GM23338 (cell line): Measurements from ENCODE around the gene PIK3CG. TPM values are rescaled to one million over a fixed set of nuclear protein-coding genes. Genes with fewer than 3 reads are reported as not detected.

Source experiments
- ATAC-seq: fragments of 200-7000 bp; cut with Tn5 transposase; 3 replicates; pipeline ENCODE4 v1.9.1; 2020
- DNase-seq: peaks from one replicate; pipeline ENCODE4 v3.0.0-alpha.2; 2015; ENCODE audit warnings: low spot score
- H2AFZ ChIP-seq: fragments of 200-600 bp; sonication (generic); 2 replicates; pipeline ENCODE4 v1.8.0; 2016; ENCODE audit warnings: antibody characterized with exemption, mild to moderate bottlenecking, moderate library complexity
- H3F3A ChIP-seq: fragments of 200-600 bp; sonication (generic); replicated peaks from 2 replicates; pipeline ENCODE4 v1.8.0; 2017; ENCODE audit warnings: antibody characterized with exemption, mixed run types, low read depth
- H3K27ac ChIP-seq: fragments of 200-600 bp; sonication (generic); 2 replicates; pipeline ENCODE4 v1.6.1; 2016; ENCODE audit warnings: low read depth
- H3K27me3 ChIP-seq: fragments of 200-600 bp; sonication (generic); 2 replicates; pipeline ENCODE4 v1.8.0; 2016; ENCODE audit warnings: mild to moderate bottlenecking, mixed run types, moderate library complexity; ENCODE audit not compliant: insufficient read depth
- H3K36me3 ChIP-seq: fragments of 200-600 bp; sonication (generic); 2 replicates; pipeline ENCODE4 v1.8.0; 2016; ENCODE audit warnings: mild to moderate bottlenecking; ENCODE audit not compliant: insufficient read depth
- H3K4me1 ChIP-seq: fragments of 200-600 bp; sonication (generic); 2 replicates; pipeline ENCODE4 v1.8.0; 2016; ENCODE audit warnings: mild to moderate bottlenecking, moderate library complexity; ENCODE audit not compliant: insufficient read depth
- H3K4me2 ChIP-seq: fragments of 200-600 bp; sonication (generic); 2 replicates; pipeline ENCODE4 v1.7.1; 2017; ENCODE audit warnings: mixed run types
- H3K4me3 ChIP-seq: fragments of 200-600 bp; sonication (generic); 2 replicates; pipeline ENCODE4 v1.6.1; 2016; ENCODE audit warnings: mixed run types
- H3K79me2 ChIP-seq: fragments of 200-600 bp; sonication (generic); replicated peaks from 2 replicates; pipeline ENCODE4 v1.8.0; 2017; ENCODE audit warnings: mild to moderate bottlenecking; ENCODE audit not compliant: insufficient read depth
- H3K9me2 ChIP-seq: fragments of 200-600 bp; sonication (generic); 2 replicates; pipeline ENCODE4 v1.8.0; 2017; ENCODE audit not compliant: insufficient read depth
- H4K20me1 ChIP-seq: fragments of 200-600 bp; sonication (generic); replicated peaks from 2 replicates; pipeline ENCODE4 v1.8.0; 2017; ENCODE audit warnings: mild to moderate bottlenecking; ENCODE audit not compliant: insufficient read depth
- H3K27ac Mint-ChIP-seq: 2 replicates; pipeline ENCODE4 v1.8.0; 2020; ENCODE audit warnings: inconsistent platforms, mild to moderate bottlenecking, moderate library complexity, mixed read lengths
- H3K27me3 Mint-ChIP-seq: 3 replicates; pipeline ENCODE4 v1.8.0; 2022; ENCODE audit warnings: low read depth, mild to moderate bottlenecking, moderate library complexity, mixed read lengths, inconsistent platforms; ENCODE audit not compliant: insufficient read depth, poor library complexity
- H3K36me3 Mint-ChIP-seq: 3 replicates; pipeline ENCODE4 v1.8.0; 2021; ENCODE audit warnings: low read depth, mild to moderate bottlenecking, inconsistent platforms, moderate library complexity, mixed read lengths
- H3K4me1 Mint-ChIP-seq: 3 replicates; pipeline ENCODE4 v1.8.0; 2020; ENCODE audit warnings: mild to moderate bottlenecking, inconsistent platforms, mixed read lengths
- H3K4me3 Mint-ChIP-seq: 3 replicates; pipeline ENCODE4 v1.8.0; 2021; ENCODE audit warnings: moderate library complexity, mild to moderate bottlenecking, inconsistent platforms, mixed read lengths
- H3K9me3 Mint-ChIP-seq: 3 replicates; pipeline ENCODE4 v1.8.0; 2020; ENCODE audit warnings: moderate library complexity, mild to moderate bottlenecking, inconsistent platforms, mixed read lengths
- CREB1 ChIP-seq: fragments of 250-450 bp; sonication (Bioruptor Pico); IDR thresholded peaks from 2 replicates; pipeline ENCODE4 v1.5.0; 2020; ENCODE audit warnings: low read depth, mild to moderate bottlenecking, moderate library complexity
- ETS1 ChIP-seq: IDR thresholded peaks from 2 replicates; pipeline ENCODE4 v1.6.1; 2016; ENCODE audit warnings: antibody characterized with exemption
- EZH2 ChIP-seq: fragments of 200-600 bp; sonication (generic); IDR thresholded peaks from one replicate; pipeline ENCODE4 v1.8.0; 2017; ENCODE audit warnings: antibody characterized with exemption, mild to moderate bottlenecking, low read depth; ENCODE audit not compliant: unreplicated experiment
- JUNB ChIP-seq: IDR thresholded peaks from one replicate; pipeline ENCODE4 v1.6.1; 2016; ENCODE audit warnings: antibody characterized with exemption; ENCODE audit not compliant: unreplicated experiment
- STAT1 ChIP-seq: IDR thresholded peaks from one replicate; pipeline ENCODE4 v1.6.1; 2016; ENCODE audit warnings: antibody characterized with exemption; ENCODE audit not compliant: unreplicated experiment
- ZNF331 ChIP-seq: fragments of 250-450 bp; sonication (Bioruptor Pico); IDR thresholded peaks from 2 replicates; pipeline ENCODE4 v1.5.0; 2020; ENCODE audit warnings: low read depth, mild to moderate bottlenecking, moderate library complexity
- polyA plus RNA-seq: library from polyadenylated mRNA; unstranded; fragments of >200 nt; fragmentation: Nextera tagmentation; extraction: Ambion mirVana; gene quantifications from 2 replicates; pipeline ENCODE4 v1.2.1, GENCODE V29; 2016
- total RNA-seq: library from RNA; depleted of rRNA; stranded (reverse); fragments of >200 nt; shearing (Covaris generic); gene quantifications from 2 replicates; pipeline ENCODE4 v1.2.3, GENCODE V29; 2014
- TF ChIP-seq, protein P1 (sequence below): IDR thresholded peaks from one replicate; pipeline ENCODE4 v1.6.1; 2018; ENCODE audit warnings: antibody characterized with exemption; ENCODE audit not compliant: unreplicated experiment
- TF ChIP-seq, protein P2 (sequence below): fragments of 250-450 bp; sonication (Bioruptor Pico); IDR thresholded peaks from 2 replicates; pipeline ENCODE4 v1.5.0; 2020; ENCODE audit warnings: mild to moderate bottlenecking, moderate library complexity

Gene PIK3CG
- total and polyA plus RNA-seq, 2 experiments from 2014 or later: not detected

- TF ChIP-seq EZH2 (no peak), ETS1 (no peak), CREB1 (CRISPR knock-in tag) (no peak), STAT1 (no peak), ZNF331 (no peak), JUNB (no peak)
- TF ChIP-seq, protein P1, sequence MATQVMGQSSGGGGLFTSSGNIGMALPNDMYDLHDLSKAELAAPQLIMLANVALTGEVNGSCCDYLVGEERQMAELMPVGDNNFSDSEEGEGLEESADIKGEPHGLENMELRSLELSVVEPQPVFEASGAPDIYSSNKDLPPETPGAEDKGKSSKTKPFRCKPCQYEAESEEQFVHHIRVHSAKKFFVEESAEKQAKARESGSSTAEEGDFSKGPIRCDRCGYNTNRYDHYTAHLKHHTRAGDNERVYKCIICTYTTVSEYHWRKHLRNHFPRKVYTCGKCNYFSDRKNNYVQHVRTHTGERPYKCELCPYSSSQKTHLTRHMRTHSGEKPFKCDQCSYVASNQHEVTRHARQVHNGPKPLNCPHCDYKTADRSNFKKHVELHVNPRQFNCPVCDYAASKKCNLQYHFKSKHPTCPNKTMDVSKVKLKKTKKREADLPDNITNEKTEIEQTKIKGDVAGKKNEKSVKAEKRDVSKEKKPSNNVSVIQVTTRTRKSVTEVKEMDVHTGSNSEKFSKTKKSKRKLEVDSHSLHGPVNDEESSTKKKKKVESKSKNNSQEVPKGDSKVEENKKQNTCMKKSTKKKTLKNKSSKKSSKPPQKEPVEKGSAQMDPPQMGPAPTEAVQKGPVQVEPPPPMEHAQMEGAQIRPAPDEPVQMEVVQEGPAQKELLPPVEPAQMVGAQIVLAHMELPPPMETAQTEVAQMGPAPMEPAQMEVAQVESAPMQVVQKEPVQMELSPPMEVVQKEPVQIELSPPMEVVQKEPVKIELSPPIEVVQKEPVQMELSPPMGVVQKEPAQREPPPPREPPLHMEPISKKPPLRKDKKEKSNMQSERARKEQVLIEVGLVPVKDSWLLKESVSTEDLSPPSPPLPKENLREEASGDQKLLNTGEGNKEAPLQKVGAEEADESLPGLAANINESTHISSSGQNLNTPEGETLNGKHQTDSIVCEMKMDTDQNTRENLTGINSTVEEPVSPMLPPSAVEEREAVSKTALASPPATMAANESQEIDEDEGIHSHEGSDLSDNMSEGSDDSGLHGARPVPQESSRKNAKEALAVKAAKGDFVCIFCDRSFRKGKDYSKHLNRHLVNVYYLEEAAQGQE: no peak
- TF ChIP-seq, protein P2, sequence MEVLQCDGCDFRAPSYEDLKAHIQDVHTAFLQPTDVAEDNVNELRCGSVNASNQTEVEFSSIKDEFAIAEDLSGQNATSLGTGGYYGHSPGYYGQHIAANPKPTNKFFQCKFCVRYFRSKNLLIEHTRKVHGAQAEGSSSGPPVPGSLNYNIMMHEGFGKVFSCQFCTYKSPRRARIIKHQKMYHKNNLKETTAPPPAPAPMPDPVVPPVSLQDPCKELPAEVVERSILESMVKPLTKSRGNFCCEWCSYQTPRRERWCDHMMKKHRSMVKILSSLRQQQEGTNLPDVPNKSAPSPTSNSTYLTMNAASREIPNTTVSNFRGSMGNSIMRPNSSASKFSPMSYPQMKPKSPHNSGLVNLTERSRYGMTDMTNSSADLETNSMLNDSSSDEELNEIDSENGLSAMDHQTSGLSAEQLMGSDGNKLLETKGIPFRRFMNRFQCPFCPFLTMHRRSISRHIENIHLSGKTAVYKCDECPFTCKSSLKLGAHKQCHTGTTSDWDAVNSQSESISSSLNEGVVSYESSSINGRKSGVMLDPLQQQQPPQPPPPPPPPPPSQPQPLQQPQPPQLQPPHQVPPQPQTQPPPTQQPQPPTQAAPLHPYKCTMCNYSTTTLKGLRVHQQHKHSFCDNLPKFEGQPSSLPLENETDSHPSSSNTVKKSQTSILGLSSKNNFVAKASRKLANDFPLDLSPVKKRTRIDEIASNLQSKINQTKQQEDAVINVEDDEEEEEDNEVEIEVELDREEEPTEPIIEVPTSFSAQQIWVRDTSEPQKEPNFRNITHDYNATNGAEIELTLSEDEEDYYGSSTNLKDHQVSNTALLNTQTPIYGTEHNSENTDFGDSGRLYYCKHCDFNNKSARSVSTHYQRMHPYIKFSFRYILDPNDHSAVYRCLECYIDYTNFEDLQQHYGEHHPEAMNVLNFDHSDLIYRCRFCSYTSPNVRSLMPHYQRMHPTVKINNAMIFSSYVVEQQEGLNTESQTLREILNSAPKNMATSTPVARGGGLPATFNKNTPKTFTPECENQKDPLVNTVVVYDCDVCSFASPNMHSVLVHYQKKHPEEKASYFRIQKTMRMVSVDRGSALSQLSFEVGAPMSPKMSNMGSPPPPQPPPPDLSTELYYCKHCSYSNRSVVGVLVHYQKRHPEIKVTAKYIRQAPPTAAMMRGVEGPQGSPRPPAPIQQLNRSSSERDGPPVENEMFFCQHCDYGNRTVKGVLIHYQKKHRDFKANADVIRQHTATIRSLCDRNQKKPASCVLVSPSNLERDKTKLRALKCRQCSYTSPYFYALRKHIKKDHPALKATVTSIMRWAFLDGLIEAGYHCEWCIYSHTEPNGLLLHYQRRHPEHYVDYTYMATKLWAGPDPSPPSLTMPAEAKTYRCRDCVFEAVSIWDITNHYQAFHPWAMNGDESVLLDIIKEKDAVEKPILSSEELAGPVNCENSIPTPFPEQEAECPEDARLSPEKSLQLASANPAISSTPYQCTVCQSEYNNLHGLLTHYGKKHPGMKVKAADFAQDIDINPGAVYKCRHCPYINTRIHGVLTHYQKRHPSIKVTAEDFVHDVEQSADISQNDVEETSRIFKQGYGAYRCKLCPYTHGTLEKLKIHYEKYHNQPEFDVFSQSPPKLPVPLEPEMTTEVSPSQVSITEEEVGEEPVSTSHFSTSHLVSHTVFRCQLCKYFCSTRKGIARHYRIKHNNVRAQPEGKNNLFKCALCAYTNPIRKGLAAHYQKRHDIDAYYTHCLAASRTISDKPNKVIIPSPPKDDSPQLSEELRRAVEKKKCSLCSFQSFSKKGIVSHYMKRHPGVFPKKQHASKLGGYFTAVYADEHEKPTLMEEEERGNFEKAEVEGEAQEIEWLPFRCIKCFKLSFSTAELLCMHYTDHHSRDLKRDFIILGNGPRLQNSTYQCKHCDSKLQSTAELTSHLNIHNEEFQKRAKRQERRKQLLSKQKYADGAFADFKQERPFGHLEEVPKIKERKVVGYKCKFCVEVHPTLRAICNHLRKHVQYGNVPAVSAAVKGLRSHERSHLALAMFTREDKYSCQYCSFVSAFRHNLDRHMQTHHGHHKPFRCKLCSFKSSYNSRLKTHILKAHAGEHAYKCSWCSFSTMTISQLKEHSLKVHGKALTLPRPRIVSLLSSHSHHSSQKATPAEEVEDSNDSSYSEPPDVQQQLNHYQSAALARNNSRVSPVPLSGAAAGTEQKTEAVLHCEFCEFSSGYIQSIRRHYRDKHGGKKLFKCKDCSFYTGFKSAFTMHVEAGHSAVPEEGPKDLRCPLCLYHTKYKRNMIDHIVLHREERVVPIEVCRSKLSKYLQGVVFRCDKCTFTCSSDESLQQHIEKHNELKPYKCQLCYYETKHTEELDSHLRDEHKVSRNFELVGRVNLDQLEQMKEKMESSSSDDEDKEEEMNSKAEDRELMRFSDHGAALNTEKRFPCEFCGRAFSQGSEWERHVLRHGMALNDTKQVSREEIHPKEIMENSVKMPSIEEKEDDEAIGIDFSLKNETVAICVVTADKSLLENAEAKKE (CRISPR knock-in tag): peak; percentile 55; the same call in 1 of the 2 replicates
- Mint-ChIP-seq H3K4me1 (peaks cover 32% of the 10 kb centered on the region), H3K4me3 (no peak overlapping the region), H3K9me3 (no peaks in the 10 kb centered on the region), H3K27ac (no peak overlapping the region), H3K27me3 (peaks cover 1% of the 10 kb centered on the region), H3K36me3 (no peaks in the 10 kb centered on the region)
- Histone ChIP-seq H2AFZ (no peak overlapping the region), H3K36me3 (no peaks in the 10 kb centered on the region), H3K4me1 (peaks cover 18% of the 10 kb centered on the region; the same call in 1 of the 2 replicates), H4K20me1 (no peaks in the 10 kb centered on the region), H3K27me3 (no peaks in the 10 kb centered on the region), H3K4me3 (no peak overlapping the region), H3K4me2 (no peak overlapping the region), H3K79me2 (no peaks in the 10 kb centered on the region), H3F3A (no peaks in the 10 kb centered on the region), H3K9me2 (0 out of 2 replicates have a peak, but pooled peaks cover 7% of the 10 kb centered on the region), H3K27ac (no peak overlapping the region)
- ATAC-seq (no peak), DNase-seq (no peak)
These were observed 23.1 kb upstream of the PIK3CG start for GRCh38 chr7:106841896-106842390.
